HCT116 (cell line): ENCODE results near the gene ITLN1.

ENCODE experiments used
- CTCF ChIP-seq, 3 experiments: fragments of 200-600 bp in 1 of 3; sonication (generic) in 1 of 3; IDR thresholded peaks in 2 of 3; conservative IDR thresholded peaks in 1 of 3; 2 replicates each; pipeline ENCODE4 v1.5.1; 2012 to 2017; ENCODE audit warnings: low read depth in 2 of 3, low read length in 2 of 3, antibody characterized with exemption in 1 of 3, borderline replicate concordance in 1 of 3, control low read depth in 1 of 3, mild to moderate bottlenecking in 1 of 3, mixed read lengths in 1 of 3, mixed run types in 1 of 3, moderate library complexity in 1 of 3; ENCODE audit not compliant: insufficient read depth in 1 of 3
- EZH2 ChIP-seq: fragments of 200-600 bp; sonication (generic); IDR thresholded peaks from 2 replicates; pipeline ENCODE4 v1.6.1; 2017; ENCODE audit warnings: antibody characterized with exemption, mixed run types
- JUND ChIP-seq: IDR thresholded peaks from 2 replicates; pipeline ENCODE4 v1.6.1; 2012
- POLR2A ChIP-seq: IDR thresholded peaks from 2 replicates; pipeline ENCODE4 v1.7.0; 2011; ENCODE audit warnings: borderline replicate concordance; ENCODE audit not compliant: insufficient read depth, insufficient read length; ENCODE audit errors: extremely low read depth
- RAD21 ChIP-seq: IDR thresholded peaks from 2 replicates; pipeline ENCODE4 v1.6.1; 2012; ENCODE audit warnings: low read depth, mild to moderate bottlenecking
- REST ChIP-seq: IDR thresholded peaks from 2 replicates; pipeline ENCODE4 v1.6.1; 2012; ENCODE audit warnings: low read depth
- SIN3A ChIP-seq: IDR thresholded peaks from 2 replicates; pipeline ENCODE4 v1.6.1; 2012; ENCODE audit warnings: low read depth

- TF ChIP-seq RAD21 (0 out of 2 replicates have a peak, but pooled peaks have one; percentile 20), POLR2A (no peak), EZH2 (no peak), CTCF (IDR thresholded peaks at IDR 0.05 in 2 of 3, conservative IDR thresholded peaks at IDR 0.05 in 1 of 3; ENCODE audit: borderline replicate concordance in 1 of 3, insufficient read depth in 1 of 3, low read depth in 2 of 3, low read length in 2 of 3) (peak; percentile 11 to 43 (median 39); a peak in 3 of 6 replicates), SIN3A (no peak), REST (no peak), JUND (no peak)
Measured at GRCh38 chr1:160877221-160877620, 7.8 kb downstream of the ITLN1 start.
